ENCODE results near the gene PBX3.

Gene PBX3

DNA sequence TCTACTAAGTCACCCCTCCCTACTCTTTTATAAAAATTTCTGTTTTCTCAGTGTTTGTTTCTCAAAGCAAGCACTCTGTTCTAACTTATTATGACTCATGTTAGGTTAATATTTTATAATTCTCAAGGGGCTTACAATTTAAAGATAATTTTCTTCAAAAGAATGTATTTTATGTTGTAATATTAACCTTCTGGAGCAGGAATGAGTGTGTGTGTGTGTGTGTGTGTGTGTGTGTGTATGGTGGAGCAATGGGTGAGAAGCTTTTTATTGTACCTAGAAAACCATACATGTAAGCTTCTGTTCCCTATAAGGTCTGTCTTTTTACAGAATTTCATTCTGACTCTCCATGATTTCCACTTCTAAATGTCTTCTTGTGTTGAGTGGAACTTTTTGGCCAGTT is 63.0 kb downstream of the PBX3 start:
- Histone ChIP-seq H3K9me3 (ENCODE audit: insufficient read depth, low read length) (no peaks in the 10 kb centered on the region), H3F3A (ENCODE audit: insufficient read depth) (no peaks in the 10 kb centered on the region), H3K36me3 (ENCODE audit: low read length) (no peaks in the 10 kb centered on the region), H3K27ac (ENCODE audit: low read depth, low read length) (no peak overlapping the region), H3K9ac (ENCODE audit: low read length) (no peak overlapping the region), H3K27me3 (ENCODE audit: low read length) (no peaks in the 10 kb centered on the region), H3K79me2 (ENCODE audit: insufficient read depth, low read length) (no peaks in the 10 kb centered on the region), H3K9me2 (replicated peaks; ENCODE audit: insufficient read depth, low read length) (no peaks in the 10 kb centered on the region), H2AFZ (ENCODE audit: low read depth, low read length, severe bottlenecking) (no peak overlapping the region), H3K4me2 (ENCODE audit: low read depth, low read length, poor library complexity, severe bottlenecking) (no peak overlapping the region), H3K4me3 (ENCODE audit: insufficient read depth, low read length, poor library complexity, severe bottlenecking) (no peak overlapping the region), H4K20me1 (ENCODE audit: low read depth, low read length) (no peaks in the 10 kb centered on the region)
- no peak for TF ChIP-seq EZH2phosphoT487 (conservative IDR thresholded peaks at IDR 0.05; ENCODE audit: low read length)

GRCh38 chr9:125811002-125811401 is 63.8 kb downstream of the PBX3 start:
- H3K9me3 ChIP-seq (ENCODE audit: insufficient read depth, low read length), result no peaks in the 10 kb centered on the region
- no peaks in the 10 kb centered on the region for H4K20me1 ChIP-seq (ENCODE audit: low read depth, low read length)
- no peak overlapping the region for H3K4me3 ChIP-seq (ENCODE audit: insufficient read depth, low read length, poor library complexity, severe bottlenecking)
- no peaks in the 10 kb centered on the region for H3K27me3 ChIP-seq (ENCODE audit: low read length)
- H3K27ac ChIP-seq (ENCODE audit: low read depth, low read length), result no peak overlapping the region
- H3F3A ChIP-seq (ENCODE audit: insufficient read depth), result no peaks in the 10 kb centered on the region
- no peak overlapping the region for H3K4me2 ChIP-seq (ENCODE audit: low read depth, low read length, poor library complexity, severe bottlenecking)
- H3K9me2 ChIP-seq (replicated peaks; ENCODE audit: insufficient read depth, low read length), result no peaks in the 10 kb centered on the region
- no peak for TF ChIP-seq EZH2phosphoT487 (conservative IDR thresholded peaks at IDR 0.05; ENCODE audit: low read length)
- TF ChIP-seq, protein P1, sequence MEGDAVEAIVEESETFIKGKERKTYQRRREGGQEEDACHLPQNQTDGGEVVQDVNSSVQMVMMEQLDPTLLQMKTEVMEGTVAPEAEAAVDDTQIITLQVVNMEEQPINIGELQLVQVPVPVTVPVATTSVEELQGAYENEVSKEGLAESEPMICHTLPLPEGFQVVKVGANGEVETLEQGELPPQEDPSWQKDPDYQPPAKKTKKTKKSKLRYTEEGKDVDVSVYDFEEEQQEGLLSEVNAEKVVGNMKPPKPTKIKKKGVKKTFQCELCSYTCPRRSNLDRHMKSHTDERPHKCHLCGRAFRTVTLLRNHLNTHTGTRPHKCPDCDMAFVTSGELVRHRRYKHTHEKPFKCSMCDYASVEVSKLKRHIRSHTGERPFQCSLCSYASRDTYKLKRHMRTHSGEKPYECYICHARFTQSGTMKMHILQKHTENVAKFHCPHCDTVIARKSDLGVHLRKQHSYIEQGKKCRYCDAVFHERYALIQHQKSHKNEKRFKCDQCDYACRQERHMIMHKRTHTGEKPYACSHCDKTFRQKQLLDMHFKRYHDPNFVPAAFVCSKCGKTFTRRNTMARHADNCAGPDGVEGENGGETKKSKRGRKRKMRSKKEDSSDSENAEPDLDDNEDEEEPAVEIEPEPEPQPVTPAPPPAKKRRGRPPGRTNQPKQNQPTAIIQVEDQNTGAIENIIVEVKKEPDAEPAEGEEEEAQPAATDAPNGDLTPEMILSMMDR (IDR thresholded peaks at IDR 0.05; ENCODE audit: insufficient read depth, low read length, poor library complexity, severe bottlenecking), result no peak
- H3K9ac ChIP-seq (ENCODE audit: low read length), result no peak overlapping the region
- no peak overlapping the region for H2AFZ ChIP-seq (ENCODE audit: low read depth, low read length, severe bottlenecking)
- no peaks in the 10 kb centered on the region for H3K36me3 ChIP-seq (ENCODE audit: low read length)
- no peaks in the 10 kb centered on the region for H3K79me2 ChIP-seq (ENCODE audit: insufficient read depth, low read length)

GRCh38 chr9:125812403-125812802 is 65.2 kb downstream of the PBX3 start:
- no peaks in the 10 kb centered on the region for H3K79me2 ChIP-seq (ENCODE audit: insufficient read depth, low read length)
- TF ChIP-seq, protein P1 (IDR thresholded peaks at IDR 0.05; ENCODE audit: insufficient read depth, low read length, poor library complexity, severe bottlenecking), result no peak
- no peak for TF ChIP-seq EZH2phosphoT487 (conservative IDR thresholded peaks at IDR 0.05; ENCODE audit: low read length)
- no peak overlapping the region for H3K27ac ChIP-seq (ENCODE audit: low read depth, low read length)
- no peaks in the 10 kb centered on the region for H3K9me3 ChIP-seq (ENCODE audit: insufficient read depth, low read length)
- H3K9me2 ChIP-seq (replicated peaks; ENCODE audit: insufficient read depth, low read length), result no peaks in the 10 kb centered on the region
- no peak overlapping the region for H3K9ac ChIP-seq (ENCODE audit: low read length)
- no peak overlapping the region for H3K4me2 ChIP-seq (ENCODE audit: low read depth, low read length, poor library complexity, severe bottlenecking)
- H3K36me3 ChIP-seq (ENCODE audit: low read length), result no peaks in the 10 kb centered on the region
- H3K4me3 ChIP-seq (ENCODE audit: insufficient read depth, low read length, poor library complexity, severe bottlenecking), result no peak overlapping the region
- H4K20me1 ChIP-seq (ENCODE audit: low read depth, low read length), result no peaks in the 10 kb centered on the region
- H3K27me3 ChIP-seq (ENCODE audit: low read length), result no peaks in the 10 kb centered on the region
- H3F3A ChIP-seq (ENCODE audit: insufficient read depth), result no peaks in the 10 kb centered on the region
- no peak overlapping the region for H2AFZ ChIP-seq (ENCODE audit: low read depth, low read length, severe bottlenecking)

DNA sequence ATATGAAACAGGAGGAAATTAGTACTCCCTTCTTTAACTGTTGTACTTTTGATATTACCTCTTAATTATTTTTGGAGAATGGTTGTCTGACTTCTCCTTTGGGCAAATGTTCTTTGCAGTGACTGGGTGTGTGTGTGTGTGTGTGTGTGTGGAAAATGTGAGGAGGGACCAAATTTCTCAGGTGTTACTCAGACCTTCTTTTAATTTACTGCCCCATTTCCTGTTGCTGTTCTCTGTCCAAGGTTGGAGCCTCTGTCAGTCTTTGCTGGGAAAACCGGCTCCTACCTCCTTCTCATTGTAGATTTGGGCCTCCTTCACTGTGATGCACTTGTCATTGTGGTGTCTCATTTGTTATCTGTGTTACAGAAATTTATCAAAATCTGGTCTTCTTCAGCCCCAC is 68.4 kb downstream of the PBX3 start:
- H3K36me3 ChIP-seq (ENCODE audit: low read length), result no peaks in the 10 kb centered on the region
- H3K79me2 ChIP-seq (ENCODE audit: insufficient read depth, low read length), result no peaks in the 10 kb centered on the region; the same call in 1 of the 2 replicates

More for the DNA sequence above, 68.4 kb downstream of the PBX3 start:
- H3K9me3 ChIP-seq (ENCODE audit: insufficient read depth, low read length), result no peaks in the 10 kb centered on the region
- H3K4me3 ChIP-seq (ENCODE audit: insufficient read depth, low read length, poor library complexity, severe bottlenecking), result no peak overlapping the region
- H2AFZ ChIP-seq (ENCODE audit: low read depth, low read length, severe bottlenecking), result no peak overlapping the region
- H3K27me3 ChIP-seq (ENCODE audit: low read length), result no peaks in the 10 kb centered on the region
- H4K20me1 ChIP-seq (ENCODE audit: low read depth, low read length), result no peaks in the 10 kb centered on the region
- H3K27ac ChIP-seq (ENCODE audit: low read depth, low read length), result no peak overlapping the region
- no peak overlapping the region for H3K9ac ChIP-seq (ENCODE audit: low read length)
- H3K9me2 ChIP-seq (replicated peaks; ENCODE audit: insufficient read depth, low read length), result no peaks in the 10 kb centered on the region
- H3K4me2 ChIP-seq (ENCODE audit: low read depth, low read length, poor library complexity, severe bottlenecking), result no peak overlapping the region
- no peak for TF ChIP-seq EZH2phosphoT487 (conservative IDR thresholded peaks at IDR 0.05; ENCODE audit: low read length)
- TF ChIP-seq, protein P1 (IDR thresholded peaks at IDR 0.05; ENCODE audit: insufficient read depth, low read length, poor library complexity, severe bottlenecking), result no peak
- peaks cover 2% of the 10 kb centered on the region for H3F3A ChIP-seq (ENCODE audit: insufficient read depth)
